ENCODE results near the gene VRK1. TPM values are rescaled to one million over a fixed set of nuclear protein-coding genes. Genes with fewer than 3 reads are reported as not detected.

Gene VRK1
- polyA plus RNA-seq, 3 donors, result 5.5 to 14.3 (median 13.2) TPM

- DNase-seq, result peak; percentile 18 to 70 (median 48)
- Histone ChIP-seq H3K4me3 (replicated peaks in 1 of 3; ENCODE audit: low read depth in 2 of 3, low read length in 3 of 3) (no peak overlapping the region), H3K4me1 (ENCODE audit: control insufficient read depth in 1 of 2, insufficient read depth in 2 of 2, low read length in 2 of 2) (peaks cover 41 to 58% of the 10 kb centered on the region in 2 donors), H3K4me2 (replicated peaks; ENCODE audit: extremely low read depth, low read length, poor library complexity, severe bottlenecking) (no peak overlapping the region), H3K79me2 (ENCODE audit: insufficient read depth, low read length) (peaks cover 29% of the 10 kb centered on the region), H3K27ac (ENCODE audit: low read depth in 1 of 2, low read length in 2 of 2) (no peak overlapping the region), H3K9ac (ENCODE audit: insufficient read depth, low read length, poor library complexity, severe bottlenecking) (no peak overlapping the region), H3K27me3 (ENCODE audit: control insufficient read depth in 2 of 2, insufficient read depth in 2 of 2, low read length in 2 of 2) (no peaks in the 10 kb centered on the region), H3K9me3 (replicated peaks in 1 of 2; ENCODE audit: control insufficient read depth in 1 of 2, insufficient read depth in 1 of 2, low read length in 2 of 2) (no peaks in the 10 kb centered on the region), H4K20me1 (ENCODE audit: insufficient read depth, low read length) (no peaks in the 10 kb centered on the region), H3K36me3 (replicated peaks in 1 of 2; ENCODE audit: control insufficient read depth in 1 of 2, insufficient read depth in 2 of 2, low read length in 2 of 2) (no peaks in the 10 kb centered on the region), H2AFZ (ENCODE audit: insufficient read depth, low read depth, low read length, poor library complexity, severe bottlenecking) (no peak overlapping the region)
- no peak for TF ChIP-seq CTCF (IDR thresholded peaks at IDR 0.05)
- Mint-ChIP-seq H3K36me3 (no peaks in the 10 kb centered on the region), H3K9me3 (no peaks in the 10 kb centered on the region), H3K27ac (peak overlapping the region in 4 of 7 donors; percentile 13 to 80 (median 36)), H3K27me3 (ENCODE audit: low read depth in 3 of 3) (peaks cover 0 to 3% (median 2%) of the 10 kb centered on the region in 3 donors), H3K4me1 (peaks cover 50% of the 10 kb centered on the region), H3K4me3 (no peak overlapping the region)
- intact Hi-C loops (cut with micrococcal nuclease), result loop anchor here in 1 of 2 donors (10.0 kb wide), 1 partner anchor 290 kb away; the partner anchor contains the start of gene PAPOLA
- WGBS (ENCODE audit: insufficient coverage), result 57% methylated on average over 6 of the region's 9 CpGs
These were observed 1.9 kb upstream of the VRK1 start for GRCh38 chr14:96795109-96795828.

- peaks cover 22 to 38% of the 10 kb centered on the region in 2 donors for H3K4me1 ChIP-seq (ENCODE audit: control insufficient read depth in 1 of 2, insufficient read depth in 2 of 2, low read length in 2 of 2)
- no peaks in the 10 kb centered on the region for H4K20me1 ChIP-seq (ENCODE audit: insufficient read depth, low read length)
- H3K79me2 ChIP-seq (ENCODE audit: insufficient read depth, low read length), result peaks cover 54% of the 10 kb centered on the region
- peak overlapping the region; percentile 22 to 47 for H3K27ac ChIP-seq (ENCODE audit: low read depth in 1 of 2, low read length in 2 of 2)
- H3K36me3 ChIP-seq (replicated peaks in 1 of 2; ENCODE audit: control insufficient read depth in 1 of 2, insufficient read depth in 2 of 2, low read length in 2 of 2), result no peaks in the 10 kb centered on the region
- no peak for TF ChIP-seq CTCF (IDR thresholded peaks at IDR 0.05)
- peak overlapping the region; percentile 82 for H3K4me2 ChIP-seq (replicated peaks; ENCODE audit: extremely low read depth, low read length, poor library complexity, severe bottlenecking)
- peaks cover 31% of the 10 kb centered on the region for H3K4me1 Mint-ChIP-seq
- H3K27me3 Mint-ChIP-seq (ENCODE audit: low read depth in 3 of 3), result peaks cover 0 to 3% (median 2%) of the 10 kb centered on the region in 3 donors
- no peaks in the 10 kb centered on the region for H3K9me3 ChIP-seq (replicated peaks in 1 of 2; ENCODE audit: control insufficient read depth in 1 of 2, insufficient read depth in 1 of 2, low read length in 2 of 2)
- under 1% methylated on average over 55 of the region's 59 CpGs for WGBS (ENCODE audit: insufficient coverage)
- peak overlapping the region; percentile 61 for H3K9ac ChIP-seq (ENCODE audit: insufficient read depth, low read length, poor library complexity, severe bottlenecking)
- peak overlapping the region; percentile 78 for H2AFZ ChIP-seq (ENCODE audit: insufficient read depth, low read depth, low read length, poor library complexity, severe bottlenecking)
- no peaks in the 10 kb centered on the region for H3K9me3 Mint-ChIP-seq
- H3K4me3 ChIP-seq (replicated peaks in 1 of 3; ENCODE audit: low read depth in 2 of 3, low read length in 3 of 3), result peak overlapping the region; percentile 63 to 72 (median 71)
- peaks cover 0 to 2% of the 10 kb centered on the region in 2 donors for H3K36me3 Mint-ChIP-seq
- DNase-seq, result peak in 1 of 3 donors; percentile 15
- H3K27me3 ChIP-seq (ENCODE audit: control insufficient read depth in 2 of 2, insufficient read depth in 2 of 2, low read length in 2 of 2), result no peaks in the 10 kb centered on the region
- intact Hi-C loops (cut with micrococcal nuclease), result loop anchor here in 1 of 2 donors (10.0 kb wide), 1 partner anchor 293 kb away; the partner anchor contains the start of gene PAPOLA
- H3K4me3 Mint-ChIP-seq, result peak overlapping the region; percentile 84 to 91
- H3K27ac Mint-ChIP-seq, result peak overlapping the region; percentile 51 to 86 (median 80)
These were observed 584 bp downstream of the VRK1 start for GRCh38 chr14:96797582-96798349.

Data from CD14-positive monocyte (primary cell).